ENCODE results near the gene PLA2G4E. TPM values are rescaled to one million over a fixed set of nuclear protein-coding genes. Genes with fewer than 3 reads are reported as not detected.

PLA2G4E gene
- total RNA-seq, 4 donors from 2014 or later = not detected

DNA sequence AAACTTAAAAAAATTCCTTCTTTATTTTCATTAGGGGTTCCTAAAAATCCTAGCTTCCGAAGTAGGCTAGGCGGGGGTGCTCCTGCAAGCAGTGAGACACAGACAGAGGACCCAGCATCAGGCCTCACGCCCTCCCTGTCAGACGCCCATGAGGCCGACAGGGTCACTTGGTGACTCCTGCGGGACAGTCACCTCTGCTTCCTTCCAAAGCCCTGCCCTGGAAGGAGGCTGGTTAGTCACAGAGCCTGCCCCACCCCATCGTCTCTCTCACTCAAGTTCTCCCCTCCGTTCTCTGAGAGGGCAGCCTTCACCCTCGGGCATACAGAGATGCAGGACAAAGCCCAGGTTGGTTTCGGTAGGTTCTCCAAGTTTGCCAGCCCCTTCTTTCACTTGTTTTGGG, 87.1 kb downstream of the PLA2G4E start:
- no peak overlapping the region for H3K4me3 ChIP-seq

DNA sequence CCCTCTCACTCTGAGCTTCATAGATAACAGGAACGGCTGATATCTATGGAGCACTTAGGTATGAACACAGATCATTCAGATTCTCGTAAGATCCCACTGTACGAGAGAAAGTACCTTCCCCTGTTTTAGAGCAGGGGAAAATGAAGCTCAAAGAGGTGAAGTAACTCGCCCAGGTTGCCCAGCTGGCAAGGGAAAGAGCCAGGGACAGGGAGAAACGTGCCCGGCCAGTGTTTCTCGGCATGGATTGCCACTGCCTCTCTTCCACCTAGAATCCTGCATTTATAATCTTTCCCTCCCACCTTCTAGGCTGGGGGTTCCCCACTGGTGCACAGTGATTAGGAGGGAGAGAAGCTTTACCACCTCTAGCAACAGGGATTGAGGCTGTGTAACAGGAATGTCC, 87.5 kb downstream of the PLA2G4E start:
- no peaks in the 10 kb centered on the region for H3K9me3 ChIP-seq
- peak overlapping the region in 3 of 4 donors; percentile 47 to 75 (median 54) for H3K27ac ChIP-seq (replicated peaks in 1 of 4)
- no peak for DNase-seq (ENCODE audit: extremely low spot score)
- intact Hi-C loops (cut with DNase I) = no loop called here
- no peak overlapping the region for H3K4me3 ChIP-seq
- 93% methylated on average over 7 of the region's 7 CpGs for WGBS
- peaks cover 78 to 95% (median 85%) of the 10 kb centered on the region in 4 donors for H3K4me1 ChIP-seq
- H3K27me3 ChIP-seq = no peaks in the 10 kb centered on the region
- TF ChIP-seq, protein P1, sequence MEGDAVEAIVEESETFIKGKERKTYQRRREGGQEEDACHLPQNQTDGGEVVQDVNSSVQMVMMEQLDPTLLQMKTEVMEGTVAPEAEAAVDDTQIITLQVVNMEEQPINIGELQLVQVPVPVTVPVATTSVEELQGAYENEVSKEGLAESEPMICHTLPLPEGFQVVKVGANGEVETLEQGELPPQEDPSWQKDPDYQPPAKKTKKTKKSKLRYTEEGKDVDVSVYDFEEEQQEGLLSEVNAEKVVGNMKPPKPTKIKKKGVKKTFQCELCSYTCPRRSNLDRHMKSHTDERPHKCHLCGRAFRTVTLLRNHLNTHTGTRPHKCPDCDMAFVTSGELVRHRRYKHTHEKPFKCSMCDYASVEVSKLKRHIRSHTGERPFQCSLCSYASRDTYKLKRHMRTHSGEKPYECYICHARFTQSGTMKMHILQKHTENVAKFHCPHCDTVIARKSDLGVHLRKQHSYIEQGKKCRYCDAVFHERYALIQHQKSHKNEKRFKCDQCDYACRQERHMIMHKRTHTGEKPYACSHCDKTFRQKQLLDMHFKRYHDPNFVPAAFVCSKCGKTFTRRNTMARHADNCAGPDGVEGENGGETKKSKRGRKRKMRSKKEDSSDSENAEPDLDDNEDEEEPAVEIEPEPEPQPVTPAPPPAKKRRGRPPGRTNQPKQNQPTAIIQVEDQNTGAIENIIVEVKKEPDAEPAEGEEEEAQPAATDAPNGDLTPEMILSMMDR (IDR thresholded peaks at IDR 0.05) = no peak
- TF ChIP-seq POLR2AphosphoS5 (IDR thresholded peaks at IDR 0.05) (no peak), POLR2A (IDR thresholded peaks at IDR 0.05; ENCODE audit: low read depth) (no peak), EP300 (IDR thresholded peaks at IDR 0.05) (no peak)
- no peaks in the 10 kb centered on the region for H3K36me3 ChIP-seq

More for the DNA sequence above, 87.1 kb downstream of the PLA2G4E start:
- Histone ChIP-seq H3K36me3 (no peaks in the 10 kb centered on the region), H3K4me1 (peaks cover 74 to 92% (median 83%) of the 10 kb centered on the region in 4 donors), H3K27me3 (no peaks in the 10 kb centered on the region), H3K27ac (replicated peaks in 1 of 4) (peak overlapping the region; percentile 4 to 75 (median 50)), H3K9me3 (no peaks in the 10 kb centered on the region)
- WGBS = 57% methylated on average over 10 of the region's 10 CpGs
- intact Hi-C loops (cut with DNase I) = no loop called here
- DNase-seq (ENCODE audit: extremely low spot score) = no peak
- TF ChIP-seq, protein P1 (IDR thresholded peaks at IDR 0.05) = no peak
- no peak for TF ChIP-seq POLR2A (IDR thresholded peaks at IDR 0.05; ENCODE audit: low read depth)
- no peak for TF ChIP-seq EP300 (IDR thresholded peaks at IDR 0.05)
- no peak for TF ChIP-seq POLR2AphosphoS5 (IDR thresholded peaks at IDR 0.05)

DNA sequence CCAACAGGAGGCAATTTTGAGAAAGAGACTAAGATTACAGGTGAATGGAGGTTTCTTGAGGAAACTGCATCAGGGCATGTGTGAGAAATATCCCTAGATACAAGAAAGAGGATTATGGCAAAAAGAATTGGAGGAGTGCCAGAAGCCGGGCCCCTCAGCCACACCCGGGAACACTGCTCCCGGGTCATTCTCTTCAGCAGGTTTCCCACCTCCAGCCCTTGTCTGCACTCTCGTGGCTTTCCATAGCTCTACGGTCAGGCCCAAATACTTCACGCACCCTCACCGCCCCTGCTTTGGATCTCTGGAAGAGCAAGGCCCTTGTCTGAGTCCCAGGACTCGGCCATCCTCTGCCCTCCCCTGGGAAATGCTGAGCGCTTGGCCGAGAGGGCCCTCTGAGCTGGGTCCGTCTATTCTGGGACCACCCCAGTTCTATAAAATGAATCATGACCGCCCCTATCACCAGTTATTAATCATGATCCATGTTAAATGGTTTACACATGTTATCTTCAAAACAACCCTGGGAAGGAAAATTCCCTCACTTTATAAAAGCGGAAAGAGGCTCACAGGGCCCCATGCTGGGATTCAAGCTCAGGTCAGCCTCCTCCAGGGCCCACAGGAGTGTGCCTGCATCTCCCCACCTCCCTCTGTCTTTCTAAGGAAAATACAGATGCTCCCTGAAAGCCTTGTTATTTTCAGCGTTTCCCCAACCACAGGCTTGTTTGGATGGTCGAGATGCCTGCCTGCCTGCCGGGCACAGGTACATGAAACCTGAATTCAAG, 88.1 kb downstream of the PLA2G4E start:
- H3K4me1 ChIP-seq = peaks cover 81 to 94% (median 86%) of the 10 kb centered on the region in 4 donors
- no peaks in the 10 kb centered on the region for H3K9me3 ChIP-seq
- no peak for DNase-seq (ENCODE audit: extremely low spot score)
- intact Hi-C loops (cut with DNase I) = no loop called here
- WGBS = 85% methylated on average over 16 of the region's 16 CpGs
- no peak overlapping the region for H3K4me3 ChIP-seq
- no peak for TF ChIP-seq POLR2A (IDR thresholded peaks at IDR 0.05; ENCODE audit: low read depth)
- H3K27ac ChIP-seq (replicated peaks in 1 of 4) = peak overlapping the region in 3 of 4 donors; percentile 47 to 75 (median 54)
- no peaks in the 10 kb centered on the region for H3K27me3 ChIP-seq
- H3K36me3 ChIP-seq = no peaks in the 10 kb centered on the region

DNA sequence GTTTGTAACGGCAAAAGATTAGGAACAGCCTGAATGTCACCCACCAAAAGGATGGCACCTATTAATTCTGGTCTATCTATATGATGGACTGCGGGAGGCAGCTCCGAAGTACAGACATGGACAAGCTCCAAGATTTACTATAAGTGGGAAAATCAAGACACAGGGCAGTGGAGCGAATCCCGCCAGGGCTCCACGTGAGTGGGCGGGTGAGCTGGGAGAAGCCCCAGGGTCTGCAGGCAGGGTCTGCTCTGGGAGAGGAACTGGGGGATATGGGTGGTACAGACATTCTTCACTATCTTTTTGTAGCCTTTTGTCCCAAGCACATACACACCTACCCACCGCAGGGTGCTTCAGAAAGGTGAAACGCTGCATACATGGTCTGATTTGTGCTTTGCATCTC, 88.7 kb downstream of the PLA2G4E start:
- TF ChIP-seq EP300 (IDR thresholded peaks at IDR 0.05) (no peak), POLR2AphosphoS5 (IDR thresholded peaks at IDR 0.05) (no peak), POLR2A (IDR thresholded peaks at IDR 0.05; ENCODE audit: low read depth) (no peak)
- TF ChIP-seq, protein P1 (IDR thresholded peaks at IDR 0.05) = no peak
- 92% methylated on average over 9 of the region's 9 CpGs for WGBS
- H3K9me3 ChIP-seq = no peaks in the 10 kb centered on the region
- intact Hi-C loops (cut with DNase I) = no loop called here
- H3K27me3 ChIP-seq = no peaks in the 10 kb centered on the region
- H3K36me3 ChIP-seq = no peaks in the 10 kb centered on the region
- no peak overlapping the region for H3K4me3 ChIP-seq
- no peak for DNase-seq (ENCODE audit: extremely low spot score)
- peaks cover 79 to 94% (median 86%) of the 10 kb centered on the region in 4 donors for H3K4me1 ChIP-seq
- peak overlapping the region in 1 of 4 donors; percentile 75 for H3K27ac ChIP-seq (replicated peaks in 1 of 4)

Other genes starting within 250 kb of the PLA2G4E start
- 10 to 100 TPM; 18.2 to 54.6 (median 42.9) TPM for gene MAPKBP1, start 246.6 kb downstream of the PLA2G4E start, total RNA-seq
- gene JMJD7, start 192.9 kb downstream of the PLA2G4E start, total RNA-seq = 1 to 10 TPM; 6.2 to 9.6 (median 7.5) TPM
- gene PLA2G4B, start 182.2 kb downstream of the PLA2G4E start, total RNA-seq = 1 to 10 TPM in 3 of 4 donors, under 1 TPM in 1; 0.91 to 6.6 (median 2.5) TPM
- gene SPTBN5, start 127.0 kb downstream of the PLA2G4E start, total RNA-seq = 1 to 10 TPM in 2 of 4 donors, under 1 TPM in 2; 0.17 to 1.2 (median 0.68) TPM
- gene EHD4, start 48.5 kb downstream of the PLA2G4E start, total RNA-seq = 10 to 100 TPM in 3 of 4 donors, 1 to 10 TPM in 1; 10.0 to 24.7 (median 21.7) TPM
- gene PLA2G4D, start 73.5 kb upstream of the PLA2G4E start, total RNA-seq = not detected
- gene PLA2G4F, start 135.6 kb upstream of the PLA2G4E start, total RNA-seq = under 1 TPM in 1 of 4 donors, not detected in 3; 0.11 TPM
- 10 to 100 TPM; 50.8 to 83.5 (median 56.2) TPM for gene VPS39, start 187.3 kb upstream of the PLA2G4E start, total RNA-seq

Data from esophagus muscularis mucosa (tissue), 4 donors.